K562 (cell line): Measurements from ENCODE around the gene PPM1H.

Experiments
- EP300 ChIP-seq: IDR thresholded peaks from 2 replicates; pipeline ENCODE4 v1.6.1; 2012; ENCODE audit warnings: low read length, improper control_type of control experiment
- KDM1A ChIP-seq, 2 experiments: fragments of 450-650 bp; IDR thresholded peaks; 2 replicates each; pipeline ENCODE4 v1.6.1; 2016; ENCODE audit warnings: mild to moderate bottlenecking in 2 of 2
- NFRKB ChIP-seq: fragments of 450-650 bp; IDR thresholded peaks from 2 replicates; pipeline ENCODE4 v1.6.1; 2016; ENCODE audit warnings: low read depth
- PCBP1 ChIP-seq: fragments of 200-400 bp; formaldehyde crosslinking; IDR thresholded peaks from 2 replicates; pipeline ENCODE4 v1.6.1; 2018; ENCODE audit warnings: mild to moderate bottlenecking, low read depth, low read length; ENCODE audit not compliant: poor library complexity, severe bottlenecking
- POLR2A ChIP-seq: fragments of 450-650 bp; conservative IDR thresholded peaks from 2 replicates; pipeline ENCODE4 v1.6.1; 2016
- SUPT5H ChIP-seq: fragments of 450-650 bp; IDR thresholded peaks from 2 replicates; pipeline ENCODE4 v1.6.1; 2016
- TEAD4 ChIP-seq, 2 experiments: sonication (generic) in 1 of 2; formaldehyde crosslinking in 1 of 2; IDR thresholded peaks; 2 replicates each; pipeline versions ENCODE4 v1.6.1 to v1.8.0; 2012 to 2022; ENCODE audit warnings: borderline replicate concordance in 1 of 2, inconsistent platforms in 1 of 2, low read length in 1 of 2, mild to moderate bottlenecking in 1 of 2, missing genetic modification reagents in 1 of 2
- XRCC4 ChIP-seq: IDR thresholded peaks from one replicate; pipeline ENCODE4 v1.6.1; 2011; ENCODE audit not compliant: insufficient read depth, insufficient read length; ENCODE audit errors: extremely low read depth
- ZC3H8 ChIP-seq: fragments of 450-650 bp; IDR thresholded peaks from 2 replicates; pipeline ENCODE4 v1.6.1; 2017
- ZNF12 ChIP-seq: sonication (generic); formaldehyde crosslinking; IDR thresholded peaks from 2 replicates; pipeline ENCODE4 v1.4.0; 2020; ENCODE audit warnings: mild to moderate bottlenecking, missing genetic modification reagents
- TF ChIP-seq, protein P1 (sequence below), 3 experiments: IDR thresholded peaks in 2 of 3; conservative IDR thresholded peaks in 1 of 3; 2 replicates each; pipeline ENCODE4 v1.5.1; 2011 to 2012; ENCODE audit warnings: low read length in 3 of 3, mild to moderate bottlenecking in 3 of 3, control low read depth in 2 of 3, improper control_type of control experiment in 1 of 3, inconsistent platforms in 1 of 3, low read depth in 1 of 3, mixed read lengths in 1 of 3, moderate library complexity in 1 of 3; ENCODE audit not compliant: insufficient read depth in 2 of 3

GRCh38 chr12:62882696-62883095 lies 52.3 kb downstream of the PPM1H start:
- TF ChIP-seq, protein P1, sequence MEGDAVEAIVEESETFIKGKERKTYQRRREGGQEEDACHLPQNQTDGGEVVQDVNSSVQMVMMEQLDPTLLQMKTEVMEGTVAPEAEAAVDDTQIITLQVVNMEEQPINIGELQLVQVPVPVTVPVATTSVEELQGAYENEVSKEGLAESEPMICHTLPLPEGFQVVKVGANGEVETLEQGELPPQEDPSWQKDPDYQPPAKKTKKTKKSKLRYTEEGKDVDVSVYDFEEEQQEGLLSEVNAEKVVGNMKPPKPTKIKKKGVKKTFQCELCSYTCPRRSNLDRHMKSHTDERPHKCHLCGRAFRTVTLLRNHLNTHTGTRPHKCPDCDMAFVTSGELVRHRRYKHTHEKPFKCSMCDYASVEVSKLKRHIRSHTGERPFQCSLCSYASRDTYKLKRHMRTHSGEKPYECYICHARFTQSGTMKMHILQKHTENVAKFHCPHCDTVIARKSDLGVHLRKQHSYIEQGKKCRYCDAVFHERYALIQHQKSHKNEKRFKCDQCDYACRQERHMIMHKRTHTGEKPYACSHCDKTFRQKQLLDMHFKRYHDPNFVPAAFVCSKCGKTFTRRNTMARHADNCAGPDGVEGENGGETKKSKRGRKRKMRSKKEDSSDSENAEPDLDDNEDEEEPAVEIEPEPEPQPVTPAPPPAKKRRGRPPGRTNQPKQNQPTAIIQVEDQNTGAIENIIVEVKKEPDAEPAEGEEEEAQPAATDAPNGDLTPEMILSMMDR (IDR thresholded peaks at IDR 0.05 in 2 of 3, conservative IDR thresholded peaks at IDR 0.05 in 1 of 3; ENCODE audit: insufficient read depth in 2 of 3, low read depth in 1 of 3, low read length in 3 of 3) = no peak
- TF ChIP-seq XRCC4 (no peak), NFRKB (no peak), TEAD4 (IDR thresholded peaks at IDR 0.05; ENCODE audit: low read length) (no peak), TEAD4 (CRISPR knock-in tag; IDR thresholded peaks at IDR 0.05; ENCODE audit: borderline replicate concordance) (no peak), POLR2A (no peak), SUPT5H (no peak), PCBP1 (no peak), ZC3H8 (no peak), ZNF12 (CRISPR knock-in tag) (no peak), KDM1A (IDR thresholded peaks at IDR 0.05) (no peak), EP300 (no peak)
